Measurements from ENCODE around the gene GPC5. TPM values are rescaled to one million over a fixed set of nuclear protein-coding genes. Genes with fewer than 3 reads are reported as not detected.

The GPC5 gene
- total RNA-seq, 2 experiments from 2014 or later: 2.4 TPM; not detected in 1

- POLR2A ChIA-PET: interaction anchor here (0.5 to 2.9 kb wide), 8 partner anchors 8 to 31 kb away, joined by 3 to 14 read pairs (median 4); no protein-coding TSS in a partner anchor
- Histone ChIP-seq H3K4me1 (ENCODE audit: insufficient read depth, low read length, poor library complexity, severe bottlenecking) (no peaks in the 10 kb centered on the region), H3K9me2 (ENCODE audit: insufficient read depth, low read length) (no peaks in the 10 kb centered on the region), H4K20me1 (ENCODE audit: insufficient read depth, low read length) (no peaks in the 10 kb centered on the region), H3K27ac (ENCODE audit: low read depth, low read length, poor library complexity, severe bottlenecking) (no peak overlapping the region), H3K4me3 (ENCODE audit: low read depth, low read length, poor library complexity, severe bottlenecking) (no peak overlapping the region), H3K79me2 (ENCODE audit: insufficient read depth, low read depth, low read length) (no peaks in the 10 kb centered on the region), H3K9me3 (ENCODE audit: low read length) (0 out of 2 replicates have a peak, but pooled peaks cover 2% of the 10 kb centered on the region), H3K36me3 (ENCODE audit: insufficient read depth, low read length) (no peaks in the 10 kb centered on the region), H3K4me2 (ENCODE audit: low read length) (no peak overlapping the region), H2AFZ (ENCODE audit: low read length) (no peak overlapping the region)
- no peak for DNase-seq (ENCODE audit: low spot score)
- BruUV-seq (replicated peaks): no TSS peak
- TF ChIP-seq EZH2phosphoT487 (IDR thresholded peaks at IDR 0.05; ENCODE audit: borderline replicate concordance, low read depth, low read length) (no peak), CTCF (conservative IDR thresholded peaks at IDR 0.05; ENCODE audit: low read length) (no peak)
- intact Hi-C loops (cut with micrococcal nuclease; ENCODE audit: unreplicated experiment): no loop called here
- CTCF ChIA-PET (ENCODE audit: unreplicated experiment): no interaction called here
Observed at GRCh38 chr13:92044351-92044750, 645.9 kb downstream of the GPC5 start.

GRCh38 chr13:92054389-92054788 is 656.0 kb downstream of the GPC5 start:
- Histone ChIP-seq H3K9me2 (ENCODE audit: insufficient read depth, low read length) (peaks cover 8% of the 10 kb centered on the region; the same call in 1 of the 2 replicates), H3K9me3 (ENCODE audit: low read length) (peaks cover 18% of the 10 kb centered on the region), H3K4me2 (ENCODE audit: low read length) (no peak overlapping the region), H3K79me2 (ENCODE audit: insufficient read depth, low read depth, low read length) (no peaks in the 10 kb centered on the region), H3K4me1 (ENCODE audit: insufficient read depth, low read length, poor library complexity, severe bottlenecking) (no peaks in the 10 kb centered on the region), H3K27ac (ENCODE audit: low read depth, low read length, poor library complexity, severe bottlenecking) (no peak overlapping the region), H4K20me1 (ENCODE audit: insufficient read depth, low read length) (no peaks in the 10 kb centered on the region), H3K36me3 (ENCODE audit: insufficient read depth, low read length) (no peaks in the 10 kb centered on the region), H2AFZ (ENCODE audit: low read length) (no peak overlapping the region), H3K4me3 (ENCODE audit: low read depth, low read length, poor library complexity, severe bottlenecking) (no peak overlapping the region)
- ChIA-PET POLR2A (no interaction called here), CTCF (ENCODE audit: unreplicated experiment) (no interaction called here)
- no TSS peak for BruUV-seq (replicated peaks)
- DNase-seq (ENCODE audit: low spot score): no peak
- intact Hi-C loops (cut with micrococcal nuclease; ENCODE audit: unreplicated experiment): no loop called here
- TF ChIP-seq CTCF (conservative IDR thresholded peaks at IDR 0.05; ENCODE audit: low read length): no peak
- TF ChIP-seq EZH2phosphoT487 (IDR thresholded peaks at IDR 0.05; ENCODE audit: borderline replicate concordance, low read depth, low read length): no peak

GRCh38 chr13:92074658-92075057 is 676.2 kb downstream of the GPC5 start:
- ChIA-PET CTCF (ENCODE audit: unreplicated experiment) (no interaction called here), POLR2A (interaction anchor here (1.3 to 1.6 kb wide), 2 partner anchors 8 to 33 kb away, joined by 4 to 5 read pairs; no protein-coding TSS in a partner anchor)
- H3K4me3 ChIP-seq (ENCODE audit: low read depth, low read length, poor library complexity, severe bottlenecking): no peak overlapping the region
- H3K4me2 ChIP-seq (ENCODE audit: low read length): no peak overlapping the region
- H3K79me2 ChIP-seq (ENCODE audit: insufficient read depth, low read depth, low read length): no peaks in the 10 kb centered on the region
- BruUV-seq (replicated peaks): no TSS peak
- H3K36me3 ChIP-seq (ENCODE audit: insufficient read depth, low read length): no peaks in the 10 kb centered on the region
- H4K20me1 ChIP-seq (ENCODE audit: insufficient read depth, low read length): no peaks in the 10 kb centered on the region
- DNase-seq (ENCODE audit: low spot score): peak; percentile 52
- H2AFZ ChIP-seq (ENCODE audit: low read length): no peak overlapping the region
- H3K27ac ChIP-seq (ENCODE audit: low read depth, low read length, poor library complexity, severe bottlenecking): no peak overlapping the region
- no peaks in the 10 kb centered on the region for H3K9me3 ChIP-seq (ENCODE audit: low read length)
- intact Hi-C loops (cut with micrococcal nuclease; ENCODE audit: unreplicated experiment): no loop called here
- TF ChIP-seq EZH2phosphoT487 (IDR thresholded peaks at IDR 0.05; ENCODE audit: borderline replicate concordance, low read depth, low read length) (no peak), CTCF (conservative IDR thresholded peaks at IDR 0.05; ENCODE audit: low read length) (no peak)
- H3K9me2 ChIP-seq (ENCODE audit: insufficient read depth, low read length): 0 out of 2 replicates have a peak, but pooled peaks cover 5% of the 10 kb centered on the region
- no peaks in the 10 kb centered on the region for H3K4me1 ChIP-seq (ENCODE audit: insufficient read depth, low read length, poor library complexity, severe bottlenecking)

All from OCI-LY7 (cell line).